K562 (cell line): ENCODE results near the gene ARHGEF3. TPM values are rescaled to one million over a fixed set of nuclear protein-coding genes. Genes with fewer than 3 reads are reported as not detected.

Experiments
- ATAC-seq: fragments of 200-7000 bp; cut with Tn5 transposase; 3 replicates; pipeline ENCODE4 v1.9.1; 2020; ENCODE audit warnings: moderate library complexity
- BruUV-seq: library from RNA; stranded (reverse); fragments of 400-500 nt; replicated peaks from 2 replicates; lab custom pipeline; 2021; lab: Mats Ljungman, UMichigan
- CTCF ChIA-PET: fragments of 300-600 bp; formaldehyde crosslinking; extraction: SDS; loops from one replicate; lab custom pipeline; 2021; ENCODE audit warnings: low intra/inter-chr PET ratio; lab: Yijun Ruan, JAX
- POLR2A ChIA-PET: fragments of 300-600, 350-650 bp; sonication (Branson Sonifier 250); formaldehyde crosslinking; extraction: SDS; loops from one replicate; lab custom pipeline; 2021; ENCODE audit warnings: antibody characterized with exemption, inconsistent platforms; lab: Yijun Ruan, JAX
- DNase-seq, 4 experiments: peaks; one replicate each; pipeline versions ENCODE4 v3.0.0 to v3.0.0-alpha.2; 2011 to 2018; ENCODE audit warnings: low spot score in 3 of 4, mixed read lengths in 3 of 4; ENCODE audit errors: extremely low read depth in 1 of 4
- FAIRE-seq: peaks from 2 replicates; lab custom pipeline; 2011; peaks lifted over from hg19 to GRCh38; lab: Jason Lieb, UNC
- H2AFZ ChIP-seq: 2 replicates; pipeline ENCODE4 v1.6.0; 2011; ENCODE audit warnings: low read depth, low read length, control low read depth, inconsistent platforms
- H3K27ac ChIP-seq: fragments of 200-600 bp; 3 replicates; pipeline ENCODE4 v1.8.0; 2011; ENCODE audit warnings: low read depth, mild to moderate bottlenecking, control low read depth, inconsistent platforms, low read length, moderate library complexity, mixed read lengths; ENCODE audit errors: extremely low read depth
- H3K27me3 ChIP-seq, 2 experiments: fragments of 300-600 bp in 1 of 2; 2 replicates in 1 of 2; 3 replicates in 1 of 2; pipeline versions ENCODE4 v1.6.0 to v1.8.0; 2011; ENCODE audit warnings: inconsistent platforms in 2 of 2, low read length in 2 of 2, mild to moderate bottlenecking in 1 of 2, mixed read lengths in 1 of 2, moderate library complexity in 1 of 2; ENCODE audit not compliant: control insufficient read depth in 2 of 2, insufficient read depth in 2 of 2
- H3K36me3 ChIP-seq: fragments of 300-600 bp; 3 replicates; pipeline ENCODE4 v1.8.0; 2011; ENCODE audit warnings: mild to moderate bottlenecking, low read length, inconsistent platforms; ENCODE audit not compliant: control insufficient read depth, insufficient read depth
- H3K4me1 ChIP-seq, 2 experiments: fragments of 200-600 bp in 1 of 2; replicated peaks in 1 of 2; 2 replicates in 1 of 2; 3 replicates in 1 of 2; pipeline versions ENCODE4 v1.5.1 to v1.8.0; 2011; ENCODE audit warnings: inconsistent platforms in 2 of 2, low read length in 2 of 2, mild to moderate bottlenecking in 1 of 2, mixed read lengths in 1 of 2, moderate library complexity in 1 of 2; ENCODE audit not compliant: control insufficient read depth in 2 of 2, insufficient read depth in 2 of 2
- H3K4me2 ChIP-seq: 2 replicates; pipeline ENCODE4 v1.6.1; 2011; ENCODE audit warnings: low read length, control low read depth, inconsistent platforms, mixed read lengths; ENCODE audit not compliant: insufficient read depth
- H3K4me3 ChIP-seq: fragments of 200-600 bp; sonication (generic), shearing (Covaris generic); 2 replicates; pipeline ENCODE4 v1.5.1; 2016; ENCODE audit warnings: control low read depth, inconsistent platforms
- H3K79me2 ChIP-seq: fragments of 200-600 bp; 3 replicates; pipeline ENCODE4 v1.8.0; 2011; ENCODE audit warnings: low read length, inconsistent platforms; ENCODE audit not compliant: control insufficient read depth, insufficient read depth
- H3K9ac ChIP-seq, 2 experiments: 2 replicates each; pipeline versions ENCODE4 v1.6.0 to v1.6.1; 2011; ENCODE audit warnings: low read depth in 2 of 2, low read length in 2 of 2, control low read depth in 1 of 2, inconsistent platforms in 1 of 2, mild to moderate bottlenecking in 1 of 2, mixed read lengths in 1 of 2; ENCODE audit not compliant: insufficient read depth in 1 of 2
- H3K9me1 ChIP-seq: one replicate; pipeline ENCODE4 v1.6.0; 2011; ENCODE audit warnings: inconsistent platforms, mild to moderate bottlenecking, low read length, moderate library complexity; ENCODE audit not compliant: control insufficient read depth, insufficient read depth
- H3K9me3 ChIP-seq: replicated peaks from 2 replicates; pipeline ENCODE4 v1.5.1; 2011; ENCODE audit warnings: low read depth, low read length, inconsistent platforms; ENCODE audit not compliant: control insufficient read depth, insufficient read depth
- H4K20me1 ChIP-seq: replicated peaks from 2 replicates; pipeline ENCODE4 v1.6.1; 2011; ENCODE audit warnings: low read length, inconsistent platforms, mixed read lengths; ENCODE audit not compliant: control insufficient read depth, insufficient read depth
- ARID3A ChIP-seq: IDR thresholded peaks from 2 replicates; pipeline ENCODE4 v1.6.1; 2012; ENCODE audit warnings: low read depth, low read length, improper control_type of control experiment, borderline replicate concordance
- CCAR2 ChIP-seq: fragments of 200-400 bp; formaldehyde crosslinking; IDR thresholded peaks from 2 replicates; pipeline ENCODE4 v1.6.1; 2017; ENCODE audit warnings: mild to moderate bottlenecking, low read depth, low read length
- SAFB2 ChIP-seq: fragments of 200-400 bp; formaldehyde crosslinking; IDR thresholded peaks from 2 replicates; pipeline ENCODE4 v1.6.1; 2018; ENCODE audit warnings: borderline replicate concordance, low read length, low read depth, moderate library complexity; ENCODE audit not compliant: severe bottlenecking
- SMAD4 ChIP-seq: fragments of 250-450 bp; sonication (Bioruptor Pico); conservative IDR thresholded peaks from 2 replicates; pipeline ENCODE4 v1.8.0; 2021; ENCODE audit warnings: inconsistent platforms, mild to moderate bottlenecking, moderate library complexity
- ZMIZ1 ChIP-seq, 2 experiments: fragments of 150-350 bp in 1 of 2; IDR thresholded peaks; 2 replicates each; pipeline ENCODE4 v1.6.1; 2012 to 2016; ENCODE audit warnings: low read depth in 2 of 2, low read length in 2 of 2, mild to moderate bottlenecking in 1 of 2, moderate library complexity in 1 of 2
- ZNF583 ChIP-seq: fragments of 250-450 bp; sonication (Bioruptor Pico); IDR thresholded peaks from 2 replicates; pipeline ENCODE4 v1.4.0; 2020
- ZNF639 ChIP-seq, 2 experiments: fragments of 200-800 bp in 1 of 2; sonication (Bioruptor generic) in 1 of 2; sonication (generic) in 1 of 2; formaldehyde crosslinking in 1 of 2; IDR thresholded peaks in 1 of 2; conservative IDR thresholded peaks in 1 of 2; 2 replicates each; pipeline versions ENCODE4 v1.5.0 to v1.6.1; 2016 to 2020; ENCODE audit warnings: missing compliant biosample characterization in 1 of 2, missing genetic modification characterization in 1 of 2, missing genetic modification reagents in 1 of 2
- WGBS: fragments of 100-300 bp; shearing (Covaris generic); methylation state at CpG from one replicate; pipeline ENCODE4 v1.1.6; 2016; ENCODE audit warnings: low coverage, mixed read lengths; ENCODE audit not compliant: insufficient coverage; ENCODE audit errors: missing lambda C conversion rate; 5-methylcytosine and 5-hydroxymethylcytosine counted together
- in situ Hi-C: fragments of 300-500 bp; cut with MboI; formaldehyde crosslinking; loops from 4 replicates; pipeline ENCODE4 v1.15.0; 2018; ENCODE audit warnings: inconsistent platforms, mixed read lengths
- intact Hi-C: fragments of 100-400 bp; cut with micrococcal nuclease; formaldehyde crosslinking; loops from 2 replicates; pipeline ENCODE4 v1.14.2; 2022
- polyA plus RNA-seq, 8 experiments: library from polyadenylated mRNA; depleted of rRNA in 4 of 8; stranded (reverse) in 5 of 8; unstranded in 3 of 8; fragments of >200 nt; fragmentation: Nextera tagmentation in 2 of 8; fragmentation: Illumina TruSeq in 1 of 8; extraction: Ambion mirVana in 2 of 8; extraction: Trizol in 1 of 8; gene quantifications; 2 replicates each; pipeline versions ENCODE4 v1.2.1 to v1.2.3, GENCODE V29; 2011 to 2014; ENCODE audit warnings: inconsistent platforms in 1 of 8, missing spikeins in 1 of 8
- total RNA-seq, 7 experiments: library from RNA; depleted of rRNA in 6 of 7; stranded (reverse); fragments of >200 nt in 6 of 7; fragmentation: Illumina TruSeq in 2 of 7; extraction: Trizol in 2 of 7; gene quantifications; 2 replicates each; pipeline versions ENCODE4 v1.2.1 to v1.2.3, GENCODE V29; 2011 to 2021; ENCODE audit warnings: low replicate concordance in 1 of 7

Gene ARHGEF3
- total and polyA plus RNA-seq, 9 of the 15 experiments (the other 6 are each of a cell fraction or from before 2014, with no cell fraction given) = 0.77 to 2.7 (median 1.4) TPM

GRCh38 chr3:56788521-56788920 lies 13.2 kb downstream of the ARHGEF3 start:
- no peak for ATAC-seq
- Histone ChIP-seq H3K4me3 (no peak overlapping the region), H3K4me2 (no peak overlapping the region), H3K27ac (no peak overlapping the region), H3K9me3 (no peaks in the 10 kb centered on the region), H2AFZ (no peak overlapping the region), H3K4me1 (no peaks in the 10 kb centered on the region), H3K27me3 (peaks cover 0 to 13% of the 10 kb centered on the region in 2 experiments; a peak in 3 of 5 replicates), H3K9ac (no peak overlapping the region), H3K79me2 (no peaks in the 10 kb centered on the region), H4K20me1 (no peaks in the 10 kb centered on the region), H3K36me3 (no peaks in the 10 kb centered on the region), H3K9me1 (no peaks in the 10 kb centered on the region)
- POLR2A ChIA-PET = interaction anchor here (1.0 kb wide), 1 partner anchor 9 kb away, joined by 3 read pairs; no protein-coding TSS in a partner anchor
- WGBS = 0% methylated on average over 1 of the region's 2 CpGs
- no peak for DNase-seq
- in situ Hi-C loops = loop anchor here (10.0 kb wide), 1 partner anchor 74 kb away; no protein-coding TSS in a partner anchor
- no TSS peak for BruUV-seq
- TF ChIP-seq SMAD4 (CRISPR knock-in tag) (no peak), ZNF583 (CRISPR knock-in tag) (no peak)
- intact Hi-C loops = no loop called here
- no peak for FAIRE-seq
- CTCF ChIA-PET = no interaction called here

GRCh38 chr3:56787784-56788256 lies 13.9 kb downstream of the ARHGEF3 start:
- Histone ChIP-seq H3K4me2 (no peak overlapping the region), H4K20me1 (no peaks in the 10 kb centered on the region), H3K9me1 (no peaks in the 10 kb centered on the region), H3K27ac (no peak overlapping the region), H3K9me3 (no peaks in the 10 kb centered on the region), H2AFZ (no peak overlapping the region), H3K36me3 (no peaks in the 10 kb centered on the region), H3K9ac (no peak overlapping the region), H3K4me1 (no peaks in the 10 kb centered on the region), H3K27me3 (peaks cover 1 to 13% of the 10 kb centered on the region in 2 experiments; a peak in 4 of 5 replicates), H3K4me3 (no peak overlapping the region), H3K79me2 (no peaks in the 10 kb centered on the region)
- DNase-seq = no peak
- FAIRE-seq = no peak
- ATAC-seq = no peak
- ChIA-PET POLR2A (interaction anchor here (1.0 kb wide), 1 partner anchor 8 kb away, joined by 3 read pairs; no protein-coding TSS in a partner anchor), CTCF (no interaction called here)
- no TSS peak for BruUV-seq
- intact Hi-C loops (no loop called here), in situ Hi-C loops (loop anchor here (10.0 kb wide), 1 partner anchor 73 kb away; no protein-coding TSS in a partner anchor)
- 2% methylated on average over 6 of the region's 6 CpGs for WGBS
- TF ChIP-seq SAFB2 (no peak), ZNF639 (CRISPR knock-in tag; conservative IDR thresholded peaks at IDR 0.05 in 1 of 2, IDR thresholded peaks at IDR 0.05 in 1 of 2) (no peak), ZMIZ1 (IDR thresholded peaks at IDR 0.05; ENCODE audit: low read depth in 2 of 2, low read length in 2 of 2) (no peak), CCAR2 (no peak), ARID3A (no peak)
